Testis (tissue), 2 donors: ENCODE results near the gene ITIH4.

Experiments
- POLR2A ChIP-seq: fragments of 450-650 bp; IDR thresholded peaks from one replicate; pipeline ENCODE4 v1.6.1; 2017; ENCODE audit warnings: antibody characterized with exemption, mild to moderate bottlenecking, moderate library complexity
- TF ChIP-seq, protein P1 (sequence below), 3 experiments: fragments of 450-650 bp in 2 of 3; fragments of 200-600 bp in 1 of 3; sonication (generic) in 1 of 3; IDR thresholded peaks; one replicate each; pipeline ENCODE4 v1.5.1; 2016 to 2019; ENCODE audit warnings: antibody characterized with exemption in 3 of 3, mild to moderate bottlenecking in 2 of 3, moderate library complexity in 1 of 3

DNA sequence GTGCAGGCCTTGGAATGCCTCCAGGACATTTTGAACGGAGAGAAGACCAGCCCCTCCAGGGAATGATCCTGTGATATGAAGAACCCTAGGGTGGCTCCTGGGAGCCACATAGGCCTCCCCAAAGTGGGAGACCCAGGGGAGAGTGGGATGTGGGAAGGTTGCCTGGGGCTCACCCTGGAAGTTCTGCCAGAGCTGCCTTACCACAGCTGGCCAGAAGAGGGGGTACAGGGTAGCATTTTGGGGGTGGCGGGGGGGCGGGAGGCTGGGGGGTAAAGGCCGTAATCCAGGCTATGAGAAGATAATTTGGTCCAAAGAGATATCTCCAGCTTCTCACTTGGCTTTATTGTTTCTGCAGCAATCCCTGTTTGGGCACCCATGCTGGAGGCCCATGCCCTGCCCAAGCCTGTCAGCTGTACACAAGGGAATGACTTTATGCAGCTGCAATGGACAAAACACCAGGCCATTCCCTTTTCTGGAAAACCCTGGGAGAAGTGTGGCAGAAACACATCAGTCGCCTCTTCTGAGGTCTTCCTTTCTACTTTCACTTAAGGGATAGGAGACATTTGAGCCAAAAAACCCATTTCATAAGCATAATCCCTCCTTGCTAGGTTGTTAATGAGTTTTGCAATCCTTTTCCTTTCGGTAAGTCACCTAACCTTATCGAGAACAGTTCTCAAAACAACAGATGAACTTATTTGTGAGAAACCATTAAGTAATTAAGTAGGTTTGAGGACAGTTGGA lies 15.4 kb upstream of the ITIH4 start:
- no peak for TF ChIP-seq POLR2A
- TF ChIP-seq, protein P1, sequence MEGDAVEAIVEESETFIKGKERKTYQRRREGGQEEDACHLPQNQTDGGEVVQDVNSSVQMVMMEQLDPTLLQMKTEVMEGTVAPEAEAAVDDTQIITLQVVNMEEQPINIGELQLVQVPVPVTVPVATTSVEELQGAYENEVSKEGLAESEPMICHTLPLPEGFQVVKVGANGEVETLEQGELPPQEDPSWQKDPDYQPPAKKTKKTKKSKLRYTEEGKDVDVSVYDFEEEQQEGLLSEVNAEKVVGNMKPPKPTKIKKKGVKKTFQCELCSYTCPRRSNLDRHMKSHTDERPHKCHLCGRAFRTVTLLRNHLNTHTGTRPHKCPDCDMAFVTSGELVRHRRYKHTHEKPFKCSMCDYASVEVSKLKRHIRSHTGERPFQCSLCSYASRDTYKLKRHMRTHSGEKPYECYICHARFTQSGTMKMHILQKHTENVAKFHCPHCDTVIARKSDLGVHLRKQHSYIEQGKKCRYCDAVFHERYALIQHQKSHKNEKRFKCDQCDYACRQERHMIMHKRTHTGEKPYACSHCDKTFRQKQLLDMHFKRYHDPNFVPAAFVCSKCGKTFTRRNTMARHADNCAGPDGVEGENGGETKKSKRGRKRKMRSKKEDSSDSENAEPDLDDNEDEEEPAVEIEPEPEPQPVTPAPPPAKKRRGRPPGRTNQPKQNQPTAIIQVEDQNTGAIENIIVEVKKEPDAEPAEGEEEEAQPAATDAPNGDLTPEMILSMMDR (IDR thresholded peaks at IDR 0.05) = peak in 1 of 3 experiments; percentile 36
